Brain microvascular endothelial cell (primary cell): ENCODE results near the gene THRB.
"Not testable (repeated sequence)": the region's sequence is repeated elsewhere in the genome, so short reads cannot be mapped to it uniquely, and the experiment has no call there.

Source experiments
- DNase-seq: peaks from one replicate; pipeline ENCODE4 v3.0.0-alpha.2; 2020
- H3K27ac ChIP-seq: fragments of 250-450 bp; sonication (Bioruptor Pico); 2 replicates; pipeline ENCODE4 v1.5.1; 2020; ENCODE audit warnings: mild to moderate bottlenecking, moderate library complexity
- H3K27me3 ChIP-seq: fragments of 250-450 bp; sonication (Bioruptor Pico); replicated peaks from 2 replicates; pipeline ENCODE4 v1.5.1; 2020; ENCODE audit warnings: mild to moderate bottlenecking
- H3K36me3 ChIP-seq: fragments of 250-450 bp; sonication (Bioruptor Pico); replicated peaks from 2 replicates; pipeline ENCODE4 v1.5.1; 2020; ENCODE audit warnings: mild to moderate bottlenecking
- H3K4me3 ChIP-seq: 2 replicates; pipeline ENCODE4 v1.5.1; 2011; ENCODE audit warnings: low read depth, mild to moderate bottlenecking, control low read depth, low read length, moderate library complexity
- CTCF ChIP-seq: IDR thresholded peaks from 2 replicates; pipeline ENCODE4 v1.5.1; 2011; ENCODE audit warnings: low read depth, mild to moderate bottlenecking, moderate library complexity, low read length, control low read depth, inconsistent platforms; ENCODE audit errors: missing control alignments
- in situ Hi-C: cut with HindIII; loops from 2 replicates; pipeline ENCODE4 v1.10.0; 2017; ENCODE audit warnings: low sequenced_read_pairs, low pct_ligation_motif_present

Gene THRB

GRCh38 chr3:24096271-24096670 is 398.4 kb downstream of the THRB start:
- no peak for TF ChIP-seq CTCF
- Histone ChIP-seq H3K4me3 (no peak overlapping the region), H3K27me3 (no peaks in the 10 kb centered on the region), H3K27ac (no peak overlapping the region), H3K36me3 (no peaks in the 10 kb centered on the region)
- no peak for DNase-seq
- in situ Hi-C loops = no loop called here

GRCh38 chr3:24094818-24095217 is 399.8 kb downstream of the THRB start:
- H3K27me3 ChIP-seq, H3K27ac ChIP-seq, H3K36me3 ChIP-seq, in situ Hi-C loops, H3K4me3 ChIP-seq, DNase-seq: not testable (repeated sequence)

GRCh38 chr3:24088782-24089181 is 405.9 kb downstream of the THRB start:
- Histone ChIP-seq H3K27ac (no peak overlapping the region), H3K4me3 (no peak overlapping the region), H3K36me3 (no peaks in the 10 kb centered on the region), H3K27me3 (no peaks in the 10 kb centered on the region)
- in situ Hi-C loops = no loop called here
- peak; percentile 70 for TF ChIP-seq CTCF
- DNase-seq = peak; percentile 19

- no peak for TF ChIP-seq CTCF
- in situ Hi-C loops = no loop called here
- Histone ChIP-seq H3K27me3 (no peaks in the 10 kb centered on the region), H3K27ac (no peak overlapping the region), H3K4me3 (no peak overlapping the region), H3K36me3 (no peaks in the 10 kb centered on the region)
- no peak for DNase-seq
These were observed 407.2 kb downstream of the THRB start for GRCh38 chr3:24087469-24087868.

- Histone ChIP-seq H3K4me3 (no peak overlapping the region), H3K27ac (no peak overlapping the region), H3K27me3 (no peaks in the 10 kb centered on the region), H3K36me3 (no peaks in the 10 kb centered on the region)
- TF ChIP-seq CTCF = no peak
- no peak for DNase-seq
- in situ Hi-C loops = no loop called here
These were observed 407.8 kb downstream of the THRB start for GRCh38 chr3:24086617-24087404.

GRCh38 chr3:24086206-24086605 is 408.4 kb downstream of the THRB start:
- Histone ChIP-seq H3K27ac (no peak overlapping the region), H3K4me3 (no peak overlapping the region), H3K27me3 (no peaks in the 10 kb centered on the region), H3K36me3 (no peaks in the 10 kb centered on the region)
- in situ Hi-C loops = no loop called here
- TF ChIP-seq CTCF = no peak
- no peak for DNase-seq
